ENCODE measurements around the gene USH2A. TPM values are rescaled to one million over a fixed set of nuclear protein-coding genes. Genes with fewer than 3 reads are reported as not detected.

USH2A gene
- total RNA-seq, 1 donor from 2014 or later = not detected

DNA sequence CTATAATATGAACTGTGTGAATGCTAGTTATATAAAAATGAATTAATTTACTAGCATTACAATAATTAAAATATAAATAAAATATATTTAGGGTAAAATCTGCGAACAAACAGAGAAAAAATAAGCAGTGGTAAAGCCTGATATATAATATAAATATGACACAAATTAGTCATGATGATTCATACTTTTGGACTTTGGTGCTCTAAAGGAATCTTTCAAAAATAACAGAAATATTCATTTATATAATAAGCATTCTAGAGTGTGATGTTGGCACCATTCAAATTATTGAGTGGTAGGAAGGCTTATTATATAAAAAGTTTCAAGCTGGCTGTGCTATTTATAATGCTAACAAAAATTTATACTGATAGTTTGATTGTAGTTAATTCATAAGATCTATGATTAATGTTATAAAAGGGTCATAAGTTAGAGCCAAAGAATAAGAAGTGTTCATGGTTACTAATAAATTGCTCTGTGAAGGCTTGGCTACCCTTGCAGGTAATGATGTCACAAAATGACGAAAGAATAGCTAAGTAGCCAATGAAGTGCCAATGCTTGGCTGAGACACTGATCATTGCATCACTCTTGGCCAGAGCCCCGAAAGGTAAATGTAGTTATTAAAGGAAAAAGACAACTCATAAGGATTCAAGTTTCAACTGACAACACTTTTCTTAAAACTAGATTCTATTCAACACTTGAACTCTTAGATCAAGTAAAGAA is 108.7 kb downstream of the USH2A start:
- intact Hi-C loops (cut with micrococcal nuclease) = no loop called here
- Mint-ChIP-seq H3K4me1 (ENCODE audit: low read depth) (no peaks in the 10 kb centered on the region), H3K27ac (no peak overlapping the region), H3K27me3 (ENCODE audit: insufficient read depth) (no peaks in the 10 kb centered on the region), H3K36me3 (ENCODE audit: low read depth) (no peaks in the 10 kb centered on the region), H3K4me3 (no peak overlapping the region), H3K9me3 (no peaks in the 10 kb centered on the region)
- no peak for DNase-seq (ENCODE audit: low spot score)

DNA sequence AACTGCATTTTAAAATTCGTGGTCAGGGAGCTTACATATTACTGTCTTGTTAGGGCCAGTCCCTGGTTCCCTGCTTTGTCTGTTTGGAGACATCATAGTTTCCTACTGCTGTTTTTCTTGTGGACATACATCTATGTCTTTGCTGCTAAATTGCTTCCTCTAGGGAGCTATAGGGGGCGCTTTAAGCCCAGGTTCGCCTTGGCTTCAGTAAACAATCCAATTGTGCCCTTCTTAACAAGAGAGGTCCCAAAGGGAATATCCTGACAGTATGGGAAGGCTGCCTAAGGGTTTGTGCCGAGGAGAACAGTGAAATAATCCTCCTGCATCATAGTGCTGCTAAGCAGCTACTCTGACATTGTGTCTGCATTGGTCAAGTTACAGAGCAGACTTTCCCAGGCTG is 112.5 kb downstream of the USH2A start:
- Mint-ChIP-seq H3K27ac (no peak overlapping the region), H3K4me3 (no peak overlapping the region), H3K36me3 (ENCODE audit: low read depth) (no peaks in the 10 kb centered on the region), H3K4me1 (ENCODE audit: low read depth) (no peaks in the 10 kb centered on the region), H3K27me3 (ENCODE audit: insufficient read depth) (no peaks in the 10 kb centered on the region), H3K9me3 (no peaks in the 10 kb centered on the region)
- intact Hi-C loops (cut with micrococcal nuclease) = no loop called here
- DNase-seq (ENCODE audit: low spot score) = no peak

DNA sequence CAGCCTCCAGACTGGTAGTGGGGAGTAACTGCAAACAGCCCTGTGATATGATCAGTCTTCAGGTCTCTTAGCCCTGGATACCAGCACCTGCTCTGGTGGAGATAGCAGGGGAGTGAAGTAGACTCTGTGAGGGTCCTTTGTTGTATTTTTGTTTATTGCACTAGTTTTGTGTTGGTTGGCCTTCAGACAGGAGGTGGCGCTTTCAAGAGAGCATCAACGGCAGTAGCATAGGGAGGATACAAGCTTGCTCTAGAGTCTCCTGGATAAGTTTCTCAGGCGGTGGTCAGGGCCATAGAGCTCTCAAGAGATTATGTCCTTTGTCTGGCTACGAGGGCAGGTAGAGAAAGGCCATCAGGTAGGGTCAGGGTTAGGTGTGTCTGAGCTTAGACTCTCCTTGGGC is 116.4 kb downstream of the USH2A start:
- H3K36me3 Mint-ChIP-seq (ENCODE audit: low read depth) = no peaks in the 10 kb centered on the region
- no peak overlapping the region for H3K27ac Mint-ChIP-seq
- DNase-seq (ENCODE audit: low spot score) = no peak
- intact Hi-C loops (cut with micrococcal nuclease) = no loop called here
- H3K4me1 Mint-ChIP-seq (ENCODE audit: low read depth) = no peaks in the 10 kb centered on the region
- no peaks in the 10 kb centered on the region for H3K9me3 Mint-ChIP-seq
- no peaks in the 10 kb centered on the region for H3K27me3 Mint-ChIP-seq (ENCODE audit: insufficient read depth)
- H3K4me3 Mint-ChIP-seq = no peak overlapping the region

DNA sequence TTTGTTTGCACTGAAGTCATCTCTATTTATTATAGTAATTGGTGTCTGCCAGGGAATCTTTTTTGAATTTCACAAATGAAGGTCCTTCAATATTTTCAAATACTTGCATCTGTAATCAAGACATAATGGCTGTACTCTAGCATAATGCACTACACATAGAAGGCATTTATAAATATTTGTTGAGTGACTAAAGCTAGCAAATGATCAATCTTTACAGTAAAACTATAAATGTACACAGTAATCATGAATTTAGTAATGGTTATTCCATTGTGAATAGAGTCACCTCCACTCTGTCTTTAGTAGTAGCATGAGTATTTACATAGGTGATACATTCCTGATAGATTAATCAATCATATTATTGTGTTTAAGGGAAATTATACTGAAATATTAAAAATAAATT is 119.6 kb downstream of the USH2A start:
- no peaks in the 10 kb centered on the region for H3K36me3 Mint-ChIP-seq (ENCODE audit: low read depth)
- no peaks in the 10 kb centered on the region for H3K9me3 Mint-ChIP-seq
- no peaks in the 10 kb centered on the region for H3K4me1 Mint-ChIP-seq (ENCODE audit: low read depth)
- no peaks in the 10 kb centered on the region for H3K27me3 Mint-ChIP-seq (ENCODE audit: insufficient read depth)
- intact Hi-C loops (cut with micrococcal nuclease) = no loop called here
- no peak for DNase-seq (ENCODE audit: low spot score)
- H3K4me3 Mint-ChIP-seq = no peak overlapping the region
- no peak overlapping the region for H3K27ac Mint-ChIP-seq

DNA sequence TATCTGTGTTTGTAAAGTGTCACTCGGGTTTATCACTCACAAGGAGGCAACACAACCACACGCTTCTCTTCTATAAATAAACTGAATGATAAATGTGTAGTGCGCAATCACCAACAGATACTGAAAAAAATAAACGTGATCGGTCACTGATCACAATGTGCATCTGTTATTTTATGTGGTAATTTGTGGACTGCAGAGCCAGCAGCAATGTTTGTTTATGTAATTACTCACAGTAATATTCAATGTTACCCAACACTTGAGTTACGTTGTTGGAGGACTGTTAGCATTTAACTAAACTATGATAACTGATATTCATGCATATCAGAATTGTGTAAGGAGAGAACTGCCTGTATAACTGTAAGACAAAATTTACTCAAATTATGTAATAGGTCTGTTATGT is 129.6 kb downstream of the USH2A start:
- intact Hi-C loops (cut with micrococcal nuclease) = no loop called here
- Mint-ChIP-seq H3K9me3 (no peaks in the 10 kb centered on the region), H3K27ac (no peak overlapping the region), H3K4me1 (ENCODE audit: low read depth) (no peaks in the 10 kb centered on the region), H3K36me3 (ENCODE audit: low read depth) (no peaks in the 10 kb centered on the region), H3K27me3 (ENCODE audit: insufficient read depth) (no peaks in the 10 kb centered on the region), H3K4me3 (no peak overlapping the region)
- DNase-seq (ENCODE audit: low spot score) = no peak

DNA sequence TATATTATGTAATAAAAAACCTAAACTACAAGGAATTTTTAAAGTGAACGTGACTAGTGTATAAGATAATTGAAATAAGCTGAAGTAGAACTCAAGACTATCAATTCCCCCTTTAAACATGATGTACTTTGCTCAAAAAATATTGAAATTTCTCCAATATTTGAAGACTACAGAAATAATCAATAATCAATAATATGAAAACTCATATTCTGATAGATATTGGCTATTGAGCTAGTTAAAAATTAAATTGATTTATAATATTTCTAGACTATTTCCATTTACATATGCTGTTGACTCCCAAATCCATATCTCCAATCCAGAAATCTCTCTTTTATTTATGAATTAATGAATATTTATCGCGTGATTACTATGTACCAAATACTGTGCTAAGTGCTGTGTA is 133.2 kb downstream of the USH2A start:
- no peak overlapping the region for H3K27ac Mint-ChIP-seq
- intact Hi-C loops (cut with micrococcal nuclease) = no loop called here
- no peaks in the 10 kb centered on the region for H3K36me3 Mint-ChIP-seq (ENCODE audit: low read depth)
- no peaks in the 10 kb centered on the region for H3K4me1 Mint-ChIP-seq (ENCODE audit: low read depth)
- no peak overlapping the region for H3K4me3 Mint-ChIP-seq
- H3K27me3 Mint-ChIP-seq (ENCODE audit: insufficient read depth) = no peaks in the 10 kb centered on the region
- peaks cover 8% of the 10 kb centered on the region for H3K9me3 Mint-ChIP-seq
- no peak for DNase-seq (ENCODE audit: low spot score)

DNA sequence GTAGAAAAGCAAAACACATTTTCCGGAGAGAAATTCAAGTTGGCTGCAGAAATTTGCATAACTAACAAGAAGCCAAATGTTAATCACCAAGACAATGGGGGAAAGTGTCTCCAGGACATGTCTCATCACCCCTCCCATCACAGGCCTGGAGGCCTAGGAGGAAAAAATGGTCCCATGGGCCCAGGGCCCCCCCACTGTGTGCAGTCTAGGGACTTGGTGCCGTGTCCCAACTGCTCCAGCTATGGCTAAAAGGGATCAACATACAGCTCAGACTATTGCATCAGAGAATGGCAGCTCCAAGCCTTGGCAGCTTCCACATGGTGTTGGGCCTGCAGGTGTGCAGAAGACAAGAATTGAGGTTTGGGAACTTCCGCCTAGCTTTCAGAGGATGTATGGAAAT is 138.2 kb downstream of the USH2A start:
- no peaks in the 10 kb centered on the region for H3K4me1 Mint-ChIP-seq (ENCODE audit: low read depth)
- H3K4me3 Mint-ChIP-seq = no peak overlapping the region
- intact Hi-C loops (cut with micrococcal nuclease) = no loop called here
- H3K27me3 Mint-ChIP-seq (ENCODE audit: insufficient read depth) = no peaks in the 10 kb centered on the region
- no peak for DNase-seq (ENCODE audit: low spot score)
- no peaks in the 10 kb centered on the region for H3K36me3 Mint-ChIP-seq (ENCODE audit: low read depth)
- peaks cover 16% of the 10 kb centered on the region for H3K9me3 Mint-ChIP-seq
- H3K27ac Mint-ChIP-seq = no peak overlapping the region

DNA sequence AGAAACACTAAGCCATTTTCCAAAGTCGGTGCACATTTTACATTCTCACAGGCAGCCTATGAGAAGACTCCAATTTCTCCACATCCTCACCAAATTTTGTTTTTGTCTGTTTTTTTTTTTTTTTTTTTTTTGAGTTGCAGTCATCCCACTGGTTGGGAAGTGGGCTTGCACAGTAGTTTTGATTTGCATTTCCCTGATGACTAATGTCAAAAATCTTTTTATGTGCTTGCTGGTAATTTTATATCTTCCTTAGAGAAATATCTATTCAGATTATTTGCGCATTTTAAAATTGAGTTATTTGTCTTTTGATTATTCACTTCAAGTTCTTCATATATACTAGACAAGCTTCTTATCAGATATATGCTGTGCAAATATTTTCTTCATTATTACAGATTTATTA is 141.5 kb downstream of the USH2A start:
- Mint-ChIP-seq H3K27me3 (ENCODE audit: insufficient read depth) (no peaks in the 10 kb centered on the region), H3K36me3 (ENCODE audit: low read depth) (no peaks in the 10 kb centered on the region), H3K4me1 (ENCODE audit: low read depth) (no peaks in the 10 kb centered on the region), H3K4me3 (no peak overlapping the region), H3K9me3 (peaks cover 16% of the 10 kb centered on the region), H3K27ac (no peak overlapping the region)
- intact Hi-C loops (cut with micrococcal nuclease) = no loop called here
- no peak for DNase-seq (ENCODE audit: low spot score)

DNA sequence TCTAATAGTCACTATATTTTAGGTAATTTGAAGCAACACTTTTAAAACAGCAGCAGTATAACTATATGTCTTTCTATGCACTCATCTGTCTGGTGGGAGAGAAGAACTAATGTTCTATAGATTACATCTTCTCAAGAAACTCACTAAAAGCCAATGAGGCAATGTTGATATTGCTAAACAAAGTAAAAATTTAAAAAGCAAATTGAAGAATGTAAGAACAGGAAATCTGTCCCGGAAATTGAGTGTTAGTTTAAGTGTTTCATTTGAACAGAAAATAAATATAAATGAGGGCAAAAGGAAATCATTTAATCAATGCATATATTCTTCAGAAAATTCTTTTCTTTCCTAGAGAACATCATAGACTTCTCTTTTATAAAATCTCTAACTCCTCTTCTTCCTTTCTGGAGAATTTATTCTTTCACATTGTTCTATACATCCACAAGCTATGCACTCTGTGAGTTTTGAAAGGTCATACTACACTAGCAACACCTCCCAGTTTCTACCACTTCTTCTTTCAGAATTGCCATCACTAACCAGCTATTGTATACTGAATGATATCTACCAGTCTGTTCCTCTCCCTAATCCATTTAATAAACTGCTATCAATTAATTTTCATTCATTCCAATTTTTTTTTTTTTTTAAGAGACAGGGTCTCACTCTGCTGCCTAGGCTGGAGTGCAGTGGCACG is 153.0 kb downstream of the USH2A start:
- H3K27ac Mint-ChIP-seq = no peak overlapping the region
- H3K27me3 Mint-ChIP-seq (ENCODE audit: insufficient read depth) = no peaks in the 10 kb centered on the region
- no peaks in the 10 kb centered on the region for H3K4me1 Mint-ChIP-seq (ENCODE audit: low read depth)
- intact Hi-C loops (cut with micrococcal nuclease) = no loop called here
- H3K4me3 Mint-ChIP-seq = no peak overlapping the region
- DNase-seq (ENCODE audit: low spot score) = no peak
- no peaks in the 10 kb centered on the region for H3K36me3 Mint-ChIP-seq (ENCODE audit: low read depth)
- no peaks in the 10 kb centered on the region for H3K9me3 Mint-ChIP-seq

DNA sequence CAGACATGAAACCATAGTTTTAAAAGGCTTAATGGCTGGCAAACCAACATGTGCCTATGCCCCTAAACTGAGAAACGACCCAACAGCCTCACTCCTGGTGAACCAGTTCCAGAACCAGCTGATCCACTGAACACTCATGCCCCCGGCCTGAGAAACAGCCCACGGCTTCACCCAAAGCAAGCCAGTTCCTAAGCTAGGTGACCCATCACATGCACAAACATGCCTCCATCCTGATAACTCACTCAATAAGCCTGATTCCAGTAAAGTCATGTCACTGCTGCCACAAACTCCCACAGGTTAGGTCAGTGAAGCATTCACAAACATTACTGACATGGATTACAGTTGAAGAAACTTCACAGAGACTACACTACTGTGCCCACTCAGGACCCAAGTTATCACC is 161.6 kb downstream of the USH2A start:
- Mint-ChIP-seq H3K27ac (no peak overlapping the region), H3K4me3 (no peak overlapping the region), H3K36me3 (ENCODE audit: low read depth) (no peaks in the 10 kb centered on the region), H3K27me3 (ENCODE audit: insufficient read depth) (no peaks in the 10 kb centered on the region), H3K9me3 (peaks cover 8% of the 10 kb centered on the region), H3K4me1 (ENCODE audit: low read depth) (no peaks in the 10 kb centered on the region)
- DNase-seq (ENCODE audit: low spot score) = no peak
- intact Hi-C loops (cut with micrococcal nuclease) = no loop called here

DNA sequence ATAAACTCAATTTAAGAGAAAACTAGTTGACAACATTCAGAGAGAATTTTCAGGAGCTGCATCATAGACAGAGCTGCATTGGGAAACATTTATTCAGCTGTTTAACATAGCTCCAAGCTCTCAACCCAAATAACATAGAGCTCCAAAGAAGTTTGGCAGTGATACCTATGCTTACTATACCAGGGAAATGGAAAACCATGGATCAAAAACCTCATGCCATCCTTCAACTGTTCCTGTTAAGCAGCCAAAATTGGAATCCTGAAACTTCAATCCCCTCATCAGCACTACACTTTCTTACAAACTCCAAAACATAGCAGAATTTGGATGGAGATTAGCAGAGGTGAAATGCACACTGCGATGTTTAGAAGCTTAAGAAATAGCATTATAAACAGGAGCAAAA is 164.4 kb downstream of the USH2A start:
- peaks cover 9% of the 10 kb centered on the region for H3K9me3 Mint-ChIP-seq
- no peak overlapping the region for H3K27ac Mint-ChIP-seq
- intact Hi-C loops (cut with micrococcal nuclease) = no loop called here
- no peaks in the 10 kb centered on the region for H3K27me3 Mint-ChIP-seq (ENCODE audit: insufficient read depth)
- no peak for DNase-seq (ENCODE audit: low spot score)
- no peaks in the 10 kb centered on the region for H3K4me1 Mint-ChIP-seq (ENCODE audit: low read depth)
- no peaks in the 10 kb centered on the region for H3K36me3 Mint-ChIP-seq (ENCODE audit: low read depth)
- no peak overlapping the region for H3K4me3 Mint-ChIP-seq

DNA sequence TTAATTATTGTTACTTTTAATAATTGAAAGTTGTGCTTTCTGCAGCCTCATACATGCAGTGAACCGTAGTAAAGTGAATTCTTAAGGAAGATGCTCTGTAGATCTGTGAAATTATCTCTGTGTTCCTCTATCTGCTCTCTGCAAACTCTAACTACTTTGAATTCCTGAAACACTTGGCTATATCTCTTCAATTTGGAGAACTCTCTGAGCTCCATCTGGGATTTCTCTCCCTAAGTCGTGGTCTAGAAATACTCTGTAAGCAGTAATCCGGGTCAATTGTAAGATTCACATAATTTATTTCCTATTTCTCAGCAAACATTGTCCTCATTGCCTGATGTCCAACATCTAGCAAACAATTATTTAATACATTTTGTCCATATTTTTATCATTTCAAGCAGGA is 164.9 kb downstream of the USH2A start:
- DNase-seq (ENCODE audit: low spot score) = no peak
- Mint-ChIP-seq H3K9me3 (peaks cover 13% of the 10 kb centered on the region), H3K36me3 (ENCODE audit: low read depth) (no peaks in the 10 kb centered on the region), H3K4me1 (ENCODE audit: low read depth) (no peaks in the 10 kb centered on the region), H3K27ac (no peak overlapping the region), H3K4me3 (no peak overlapping the region), H3K27me3 (ENCODE audit: insufficient read depth) (no peaks in the 10 kb centered on the region)
- intact Hi-C loops (cut with micrococcal nuclease) = no loop called here

DNA sequence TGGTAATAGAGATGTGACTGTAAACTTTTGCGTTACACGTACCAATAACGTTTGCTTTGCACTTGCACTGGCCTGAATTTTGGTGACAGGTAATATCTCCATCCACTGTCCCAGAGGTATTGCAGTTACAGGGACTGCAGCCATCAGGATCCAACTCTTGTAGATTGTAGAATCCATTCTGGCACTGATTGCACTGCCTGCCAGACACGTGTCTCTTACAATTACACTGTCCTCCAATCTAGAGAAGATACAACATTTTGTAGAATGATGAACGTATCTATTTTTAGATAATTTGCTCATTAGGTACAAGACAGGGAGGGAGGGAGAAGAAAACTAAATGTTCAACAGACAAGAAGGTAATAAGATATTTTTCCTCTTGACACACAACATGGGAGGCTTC is 172.4 kb downstream of the USH2A start:
- intact Hi-C loops (cut with micrococcal nuclease) = no loop called here
- Mint-ChIP-seq H3K9me3 (peaks cover 6% of the 10 kb centered on the region), H3K36me3 (ENCODE audit: low read depth) (no peaks in the 10 kb centered on the region), H3K4me1 (ENCODE audit: low read depth) (no peaks in the 10 kb centered on the region), H3K27ac (no peak overlapping the region), H3K4me3 (no peak overlapping the region), H3K27me3 (ENCODE audit: insufficient read depth) (no peaks in the 10 kb centered on the region)
- no peak for DNase-seq (ENCODE audit: low spot score)

DNA sequence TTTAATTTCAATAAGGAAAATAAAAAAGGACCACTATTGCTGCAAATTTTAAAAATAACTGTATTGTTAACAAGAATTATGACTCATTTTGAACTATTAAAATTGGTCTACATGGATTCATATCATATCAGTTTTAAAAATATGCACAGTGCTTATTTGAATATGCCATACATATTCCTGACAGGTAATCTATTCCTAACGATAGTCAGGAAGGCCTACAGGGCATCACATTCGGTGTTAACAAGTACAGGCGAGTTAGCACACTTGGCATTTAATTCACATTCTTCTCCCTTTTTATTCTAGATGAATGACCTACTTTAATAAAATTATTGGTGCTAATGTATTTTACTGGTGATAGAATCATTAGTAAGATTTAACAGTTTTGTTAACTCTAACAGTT is 174.6 kb downstream of the USH2A start:
- H3K4me3 Mint-ChIP-seq = no peak overlapping the region
- H3K27ac Mint-ChIP-seq = no peak overlapping the region
- no peaks in the 10 kb centered on the region for H3K4me1 Mint-ChIP-seq (ENCODE audit: low read depth)
- no peak for DNase-seq (ENCODE audit: low spot score)
- no peaks in the 10 kb centered on the region for H3K27me3 Mint-ChIP-seq (ENCODE audit: insufficient read depth)
- intact Hi-C loops (cut with micrococcal nuclease) = no loop called here
- H3K36me3 Mint-ChIP-seq (ENCODE audit: low read depth) = no peaks in the 10 kb centered on the region
- peaks cover 3% of the 10 kb centered on the region for H3K9me3 Mint-ChIP-seq

Data from activated T-helper 1 cell treated with anti-CD3 and anti-CD28 coated beads, Interleukin-12 subunit alpha, Interleukin-12 subunit beta, Interleukin-2, Interleukin-4 antibody, amounts not matched to agents 30 ng/mL and 10 ng/mL and 1 ng/mL, durations not matched to agents 14 hours and 24 hours and 36 hours (primary cell).